Measurements from ENCODE around the gene GRAMD2B.

DNA sequence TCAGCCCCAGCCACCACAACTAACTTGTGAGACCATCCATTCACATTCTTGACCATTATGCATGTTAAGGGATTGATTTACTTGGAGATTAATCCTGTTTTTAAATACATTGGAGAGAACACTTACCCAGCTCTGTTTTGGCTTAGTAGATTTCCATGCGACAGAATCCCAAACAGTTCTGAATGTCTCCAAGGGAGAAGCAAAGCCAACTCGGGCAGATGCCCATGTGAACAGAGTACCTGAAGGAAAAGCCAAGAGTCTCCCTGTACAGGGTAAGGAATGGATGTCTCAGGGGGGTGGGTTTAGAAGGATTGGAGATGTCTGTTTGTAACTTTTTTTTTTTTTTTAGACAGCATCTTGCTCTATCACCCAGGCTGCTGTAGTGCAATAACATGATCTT lies 61.0 kb downstream of the GRAMD2B start:
- TF ChIP-seq, protein P1, sequence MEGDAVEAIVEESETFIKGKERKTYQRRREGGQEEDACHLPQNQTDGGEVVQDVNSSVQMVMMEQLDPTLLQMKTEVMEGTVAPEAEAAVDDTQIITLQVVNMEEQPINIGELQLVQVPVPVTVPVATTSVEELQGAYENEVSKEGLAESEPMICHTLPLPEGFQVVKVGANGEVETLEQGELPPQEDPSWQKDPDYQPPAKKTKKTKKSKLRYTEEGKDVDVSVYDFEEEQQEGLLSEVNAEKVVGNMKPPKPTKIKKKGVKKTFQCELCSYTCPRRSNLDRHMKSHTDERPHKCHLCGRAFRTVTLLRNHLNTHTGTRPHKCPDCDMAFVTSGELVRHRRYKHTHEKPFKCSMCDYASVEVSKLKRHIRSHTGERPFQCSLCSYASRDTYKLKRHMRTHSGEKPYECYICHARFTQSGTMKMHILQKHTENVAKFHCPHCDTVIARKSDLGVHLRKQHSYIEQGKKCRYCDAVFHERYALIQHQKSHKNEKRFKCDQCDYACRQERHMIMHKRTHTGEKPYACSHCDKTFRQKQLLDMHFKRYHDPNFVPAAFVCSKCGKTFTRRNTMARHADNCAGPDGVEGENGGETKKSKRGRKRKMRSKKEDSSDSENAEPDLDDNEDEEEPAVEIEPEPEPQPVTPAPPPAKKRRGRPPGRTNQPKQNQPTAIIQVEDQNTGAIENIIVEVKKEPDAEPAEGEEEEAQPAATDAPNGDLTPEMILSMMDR (IDR thresholded peaks at IDR 0.05), result no peak
- TF ChIP-seq EZH2phosphoT487 (IDR thresholded peaks at IDR 0.05), result no peak
- no peak for TF ChIP-seq EZH2 (IDR thresholded peaks at IDR 0.05)
